ENCODE results near the gene PHF14.
"Not testable (repeated sequence)": the region's sequence is repeated elsewhere in the genome, so short reads cannot be mapped to it uniquely, and the experiment has no call there.

Gene PHF14

GRCh38 chr7:10977113-10977512 is 3.4 kb downstream of the PHF14 start:
- DNase-seq (ENCODE audit: low spot score), result no peak

- DNase-seq (ENCODE audit: low spot score), result no peak
Observed at GRCh38 chr7:10981317-10981716, 7.6 kb downstream of the PHF14 start.

GRCh38 chr7:10990748-10991147 is 17.1 kb downstream of the PHF14 start:
- not testable (repeated sequence) for DNase-seq (ENCODE audit: low spot score)

- not testable (repeated sequence) for DNase-seq (ENCODE audit: low spot score)
Observed at GRCh38 chr7:10995482-10996166, 22.0 kb downstream of the PHF14 start.

- DNase-seq (ENCODE audit: low spot score), result no peak
Observed at GRCh38 chr7:10998996-10999757, 25.5 kb downstream of the PHF14 start.

GRCh38 chr7:11005202-11005601 is 31.5 kb downstream of the PHF14 start:
- no peak for DNase-seq (ENCODE audit: low spot score)

GRCh38 chr7:11006291-11006690 is 32.6 kb downstream of the PHF14 start:
- DNase-seq (ENCODE audit: low spot score), result no peak

- no peak for DNase-seq (ENCODE audit: low spot score)
Observed at GRCh38 chr7:11009631-11010030, 36.0 kb downstream of the PHF14 start.

GRCh38 chr7:11021468-11021867 is 47.8 kb downstream of the PHF14 start:
- no peak for DNase-seq (ENCODE audit: low spot score)

- no peak for DNase-seq (ENCODE audit: low spot score)
Observed at GRCh38 chr7:11026452-11027359, 53.0 kb downstream of the PHF14 start.

- no peak for DNase-seq (ENCODE audit: low spot score)
Observed at GRCh38 chr7:11035661-11036060, 62.0 kb downstream of the PHF14 start.

GRCh38 chr7:11039974-11040373 is 66.3 kb downstream of the PHF14 start:
- DNase-seq (ENCODE audit: low spot score), result no peak

- no peak for DNase-seq (ENCODE audit: low spot score)
Observed at GRCh38 chr7:11054033-11054432, 80.4 kb downstream of the PHF14 start.

GRCh38 chr7:11060893-11061292 is 87.2 kb downstream of the PHF14 start:
- DNase-seq (ENCODE audit: low spot score), result no peak

- DNase-seq (ENCODE audit: low spot score), result no peak
Observed at GRCh38 chr7:11062110-11062509, 88.4 kb downstream of the PHF14 start.

- no peak for DNase-seq (ENCODE audit: low spot score)
Observed at GRCh38 chr7:11069591-11069990, 95.9 kb downstream of the PHF14 start.

- DNase-seq (ENCODE audit: low spot score), result no peak
Observed at GRCh38 chr7:11077816-11078215, 104.1 kb downstream of the PHF14 start.

GRCh38 chr7:11078247-11078834 is 104.7 kb downstream of the PHF14 start:
- no peak for DNase-seq (ENCODE audit: low spot score)

GRCh38 chr7:11079907-11080306 is 106.2 kb downstream of the PHF14 start:
- no peak for DNase-seq (ENCODE audit: low spot score)

GRCh38 chr7:11082121-11082520 is 108.4 kb downstream of the PHF14 start:
- DNase-seq (ENCODE audit: low spot score), result no peak

- DNase-seq (ENCODE audit: low spot score), result no peak
Observed at GRCh38 chr7:11082552-11083213, 109.0 kb downstream of the PHF14 start.

GRCh38 chr7:11083214-11083568 is 109.5 kb downstream of the PHF14 start:
- DNase-seq (ENCODE audit: low spot score), result no peak
